Spinal cord (tissue), 10 donors: ENCODE data around the gene CCDC8. TPM values are rescaled to one million over a fixed set of nuclear protein-coding genes. Genes with fewer than 3 reads are reported as not detected.

Experiments used
- DNase-seq, 6 donors: peaks; one replicate each; pipeline versions ENCODE4 v3.0.0 to v3.0.0-alpha.2; 2013 to 2015; ENCODE audit warnings: low spot score in 6 of 6, low read depth in 4 of 6
- H3K27ac ChIP-seq: one replicate; pipeline ENCODE4 v1.5.1; 2013; ENCODE audit warnings: low read depth, low read length, control low read depth
- H3K27me3 ChIP-seq: one replicate; pipeline ENCODE4 v1.6.1; 2013; ENCODE audit warnings: low read length; ENCODE audit not compliant: control insufficient read depth, insufficient read depth
- H3K36me3 ChIP-seq: one replicate; pipeline ENCODE4 v1.6.1; 2013; ENCODE audit warnings: low read length; ENCODE audit not compliant: control insufficient read depth, insufficient read depth
- H3K4me1 ChIP-seq: one replicate; pipeline ENCODE4 v1.6.1; 2013; ENCODE audit warnings: low read length; ENCODE audit not compliant: control insufficient read depth, insufficient read depth
- H3K4me3 ChIP-seq: one replicate; pipeline ENCODE4 v1.5.1; 2013; ENCODE audit warnings: low read depth, low read length, control low read depth
- H3K9me3 ChIP-seq: one replicate; pipeline ENCODE4 v1.6.1; 2013; ENCODE audit warnings: low read length; ENCODE audit not compliant: control insufficient read depth, insufficient read depth
- WGBS: methylation state at CpG from one replicate; pipeline ENCODE4 v1.1.5; 2013; ENCODE audit warnings: missing lambda C conversion rate; ENCODE audit not compliant: insufficient coverage; 5-methylcytosine and 5-hydroxymethylcytosine counted together
- polyA plus RNA-seq, 2 donors: library from polyadenylated mRNA; unstranded; fragments of 120-200 nt; gene quantifications; one replicate each; pipeline ENCODE4 v1.2.1, GENCODE V29; 2013; ENCODE audit not compliant: insufficient read length in 2 of 2
- total RNA-seq, 2 donors: library from RNA; depleted of rRNA in 1 of 2; stranded (reverse); fragments of 120-200 nt in 1 of 2; fragments of >200 nt in 1 of 2; gene quantifications; one replicate each; pipeline versions ENCODE4 v1.2.3 to v1.2.4, GENCODE V29; 2013 to 2014
- donor health status: healthy.

Gene CCDC8
- total and polyA plus RNA-seq, 4 donors: 13.2 to 37.9 (median 15.9) TPM

DNA sequence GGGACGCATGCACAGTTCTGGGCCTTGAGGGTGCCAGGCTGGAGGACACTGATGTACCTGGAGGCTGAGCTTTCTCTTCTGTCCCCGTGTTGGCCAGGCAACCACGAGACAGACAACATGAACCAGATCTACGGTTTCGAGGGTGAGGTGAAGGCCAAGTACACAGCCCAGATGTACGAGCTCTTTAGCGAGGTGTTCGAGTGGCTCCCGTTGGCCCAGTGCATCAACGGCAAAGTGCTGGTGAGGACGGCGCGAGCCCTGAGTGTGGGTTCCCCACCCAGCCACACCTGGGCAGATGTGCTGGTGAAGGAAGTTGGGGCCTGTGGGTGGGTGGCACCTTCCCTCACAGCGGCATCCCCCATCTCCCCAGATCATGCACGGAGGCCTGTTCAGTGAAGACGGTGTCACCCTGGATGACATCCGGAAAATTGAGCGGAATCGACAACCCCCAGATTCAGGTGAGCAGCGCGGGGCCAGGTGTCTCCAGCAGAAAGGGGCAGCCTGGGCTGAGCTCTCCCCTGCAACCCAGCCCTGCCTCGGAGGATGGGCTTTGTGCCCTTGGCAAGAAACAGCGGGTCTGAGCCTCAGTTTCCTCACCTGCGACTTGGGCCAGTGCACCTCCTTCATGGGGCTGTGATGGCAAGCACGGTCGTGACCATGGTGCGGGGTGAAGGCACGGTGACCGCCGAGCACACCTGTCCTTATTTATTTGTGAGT is 26.2 kb downstream of the CCDC8 start:
- no peaks in the 10 kb centered on the region for H3K9me3 ChIP-seq
- no peaks in the 10 kb centered on the region for H3K27me3 ChIP-seq
- H3K36me3 ChIP-seq: peaks cover 94% of the 10 kb centered on the region
- H3K4me1 ChIP-seq: peaks cover 11% of the 10 kb centered on the region
- no peak overlapping the region for H3K4me3 ChIP-seq
- H3K27ac ChIP-seq: no peak overlapping the region
- 94% methylated on average over 29 of the region's 30 CpGs for WGBS
- DNase-seq: no peak

DNA sequence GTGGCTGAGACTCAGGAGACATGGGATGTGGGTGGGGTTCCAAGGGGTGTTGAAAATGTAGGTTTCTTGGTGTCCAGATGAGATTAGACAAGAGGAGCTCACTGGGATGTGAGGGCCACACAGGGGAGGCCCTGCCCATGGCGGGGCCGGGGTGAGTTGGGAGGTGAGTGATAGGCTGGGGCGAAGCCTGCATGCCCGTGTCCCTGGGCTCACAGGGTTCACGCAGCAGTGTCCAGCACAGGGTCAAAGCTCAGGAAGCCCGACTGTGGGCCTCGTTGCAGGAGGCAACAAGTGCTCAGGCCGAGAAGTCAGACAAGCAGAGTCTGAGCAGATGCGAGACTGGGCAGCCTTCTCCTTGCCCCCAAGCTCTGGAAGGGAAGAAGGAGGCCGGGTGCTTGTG is 27.2 kb downstream of the CCDC8 start:
- DNase-seq: no peak
- Histone ChIP-seq H3K36me3 (peaks cover 94% of the 10 kb centered on the region), H3K27me3 (no peaks in the 10 kb centered on the region), H3K9me3 (no peaks in the 10 kb centered on the region), H3K27ac (no peak overlapping the region), H3K4me3 (no peak overlapping the region), H3K4me1 (peaks cover 5% of the 10 kb centered on the region)
- WGBS: 95% methylated on average over 10 of the region's 10 CpGs

DNA sequence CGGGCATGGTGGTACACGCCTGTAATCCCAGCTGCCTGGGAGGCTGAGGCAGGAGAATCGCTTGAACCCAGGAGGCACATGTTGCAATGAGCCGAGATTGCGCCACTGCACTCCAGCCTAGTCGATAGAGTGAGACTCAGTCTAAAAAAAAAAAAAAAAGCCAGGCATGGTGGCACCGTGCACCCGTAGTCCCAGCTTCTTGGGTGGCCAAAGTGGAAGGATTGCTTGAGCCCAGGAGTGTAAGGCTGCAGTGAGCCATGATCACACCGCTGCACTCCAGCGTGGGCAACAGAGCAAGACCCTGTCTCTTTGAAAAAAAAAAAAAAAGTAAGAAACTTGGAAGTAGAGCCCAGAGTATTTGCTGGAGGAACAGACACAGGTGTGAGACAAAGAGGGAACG is 27.7 kb downstream of the CCDC8 start:
- H3K9me3 ChIP-seq: no peaks in the 10 kb centered on the region
- H3K27ac ChIP-seq: no peak overlapping the region
- WGBS: 94% methylated on average over 11 of the region's 11 CpGs
- H3K27me3 ChIP-seq: no peaks in the 10 kb centered on the region
- peaks cover 89% of the 10 kb centered on the region for H3K36me3 ChIP-seq
- no peak for DNase-seq
- no peak overlapping the region for H3K4me3 ChIP-seq
- peaks cover 4% of the 10 kb centered on the region for H3K4me1 ChIP-seq

DNA sequence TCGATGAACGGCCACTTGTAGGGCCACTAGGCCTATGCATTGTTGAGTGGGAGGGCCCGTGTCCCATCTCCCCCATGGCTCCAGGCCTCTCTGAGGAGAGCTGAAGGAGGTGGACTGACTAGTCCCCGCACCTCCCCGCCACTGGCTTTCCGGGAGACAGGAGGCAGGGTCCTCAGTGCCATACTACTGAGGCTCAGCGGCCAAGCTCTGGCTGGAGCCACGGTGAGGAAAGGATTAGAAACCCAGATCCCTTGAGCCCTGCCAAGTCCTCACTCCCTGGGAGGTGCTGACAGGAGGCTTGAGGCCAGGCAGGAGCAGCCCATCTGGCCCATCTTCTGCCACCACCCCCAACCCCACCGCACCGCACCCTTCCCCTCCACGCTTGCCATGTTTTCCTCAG is 29.0 kb downstream of the CCDC8 start:
- Histone ChIP-seq H3K27me3 (no peaks in the 10 kb centered on the region), H3K4me1 (peaks cover 4% of the 10 kb centered on the region), H3K9me3 (no peaks in the 10 kb centered on the region), H3K27ac (no peak overlapping the region), H3K4me3 (no peak overlapping the region), H3K36me3 (peaks cover 83% of the 10 kb centered on the region)
- 98% methylated on average over 10 of the region's 11 CpGs for WGBS
- no peak for DNase-seq

DNA sequence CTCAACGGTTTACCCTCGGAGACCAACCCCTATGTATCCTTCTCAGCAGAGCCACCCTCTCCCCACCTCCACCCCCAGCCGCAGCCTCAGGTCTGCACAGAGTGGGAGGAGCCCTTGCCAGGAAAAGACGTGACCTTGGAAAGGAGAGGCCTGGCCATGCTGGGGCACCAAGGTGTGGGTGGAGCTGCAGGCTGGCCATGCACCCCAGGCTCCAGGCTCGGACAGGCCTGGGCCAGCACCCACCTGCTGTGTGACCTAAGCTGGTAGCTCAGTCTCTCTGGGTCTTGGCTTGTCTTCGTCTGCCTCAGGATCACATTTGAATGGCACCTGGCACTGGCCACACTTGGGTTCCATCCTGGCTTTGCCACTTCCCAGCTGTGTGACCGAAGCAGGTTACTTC is 29.5 kb downstream of the CCDC8 start:
- 90% methylated on average over 4 of the region's 7 CpGs for WGBS
- Histone ChIP-seq H3K4me1 (peaks cover 4% of the 10 kb centered on the region), H3K4me3 (no peak overlapping the region), H3K27ac (no peak overlapping the region), H3K36me3 (peaks cover 82% of the 10 kb centered on the region), H3K9me3 (no peaks in the 10 kb centered on the region), H3K27me3 (no peaks in the 10 kb centered on the region)
- no peak for DNase-seq

DNA sequence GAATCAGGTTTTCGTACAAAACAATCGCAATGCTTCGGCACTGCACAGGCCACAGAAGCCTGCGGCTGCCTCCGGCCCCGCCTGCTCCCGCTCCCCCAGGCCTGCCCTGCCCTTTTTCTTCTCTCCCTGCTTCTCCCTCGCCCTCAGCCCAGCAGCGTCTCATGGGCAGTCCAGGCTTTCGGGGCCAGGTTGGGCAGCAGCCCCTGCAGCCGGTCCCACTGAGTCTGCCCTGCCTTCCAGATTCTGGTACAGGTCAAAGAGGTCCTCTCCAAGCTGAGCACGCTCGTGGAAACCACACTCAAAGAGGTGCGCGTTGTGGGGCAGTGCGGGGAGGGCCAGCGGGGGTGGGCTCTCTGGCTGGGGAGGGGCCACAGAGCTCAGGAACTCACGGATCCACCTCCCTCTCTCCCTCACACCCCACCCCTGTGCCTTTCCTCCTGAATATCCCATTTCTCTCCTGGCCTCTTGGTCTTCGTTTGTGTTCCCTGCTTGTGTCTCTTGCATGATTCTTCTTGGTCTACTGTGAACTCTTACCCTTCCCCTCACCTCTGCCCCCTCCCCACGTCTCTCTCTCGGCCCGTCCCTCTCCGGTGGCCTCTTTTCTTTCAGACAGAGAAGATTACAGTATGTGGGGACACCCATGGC is 30.1 kb downstream of the CCDC8 start:
- DNase-seq: no peak
- Histone ChIP-seq H3K9me3 (no peaks in the 10 kb centered on the region), H3K36me3 (peaks cover 78% of the 10 kb centered on the region), H3K27me3 (no peaks in the 10 kb centered on the region), H3K27ac (no peak overlapping the region), H3K4me1 (peaks cover 4% of the 10 kb centered on the region), H3K4me3 (no peak overlapping the region)
- WGBS: 82% methylated on average over 21 of the region's 23 CpGs

DNA sequence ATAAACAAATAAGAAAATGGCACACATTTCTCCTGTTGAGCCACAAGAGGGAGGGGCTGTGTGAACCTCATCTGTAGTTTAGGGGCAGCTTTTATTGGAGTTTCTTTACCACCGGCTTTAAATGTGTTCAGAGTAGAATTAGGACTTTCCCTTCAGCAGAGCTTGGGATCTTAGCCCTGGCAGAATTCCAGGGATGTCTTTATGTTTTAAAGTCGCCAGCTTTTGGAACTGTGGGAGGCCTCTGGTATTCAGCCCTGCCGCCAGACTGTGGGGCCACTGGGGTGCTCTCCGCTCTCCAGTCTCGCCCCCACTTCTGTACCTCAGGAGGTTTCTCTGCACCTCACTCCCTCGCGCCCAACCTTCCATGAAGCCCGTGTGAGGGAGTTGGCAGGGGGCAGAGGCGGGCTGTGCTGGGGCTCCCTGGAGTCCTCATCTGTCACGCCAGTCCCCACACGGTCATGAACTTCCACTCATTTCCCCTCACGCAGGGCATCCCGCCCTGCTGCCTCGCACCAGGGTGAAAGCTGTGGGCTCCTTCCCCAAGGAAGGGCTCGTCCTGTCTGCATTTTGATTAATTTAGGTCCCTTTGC is 31.5 kb downstream of the CCDC8 start:
- H3K27me3 ChIP-seq: no peaks in the 10 kb centered on the region
- no peaks in the 10 kb centered on the region for H3K9me3 ChIP-seq
- DNase-seq: peak in 1 of 6 donors; percentile 47
- WGBS: 67% methylated on average over 12 of the region's 15 CpGs
- H3K4me3 ChIP-seq: no peak overlapping the region
- peaks cover 4% of the 10 kb centered on the region for H3K4me1 ChIP-seq
- H3K27ac ChIP-seq: no peak overlapping the region
- H3K36me3 ChIP-seq: peaks cover 67% of the 10 kb centered on the region

DNA sequence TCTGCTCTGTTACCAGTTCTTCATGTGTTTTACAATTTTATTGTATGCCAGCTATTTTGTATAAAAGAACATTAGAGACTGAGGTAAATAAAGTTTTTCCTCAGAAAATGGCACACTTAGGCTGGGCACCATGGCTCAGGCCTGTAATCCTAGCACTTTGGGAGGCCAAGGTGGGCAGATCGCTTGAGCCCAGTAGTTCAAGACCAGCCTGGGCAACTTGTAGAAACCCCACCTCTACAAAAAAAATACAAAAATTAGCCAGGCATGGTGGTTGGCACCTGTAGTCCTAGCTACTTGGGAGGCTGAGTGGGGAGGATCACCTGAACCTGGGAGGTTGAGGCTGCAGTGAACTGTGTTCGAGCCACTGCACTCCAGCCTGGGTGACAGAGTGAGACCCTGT is 32.0 kb downstream of the CCDC8 start:
- no peak overlapping the region for H3K4me3 ChIP-seq
- no peak for DNase-seq
- no peaks in the 10 kb centered on the region for H3K27me3 ChIP-seq
- no peak overlapping the region for H3K27ac ChIP-seq
- WGBS: 100% methylated on average over 1 of the region's 2 CpGs
- no peaks in the 10 kb centered on the region for H3K9me3 ChIP-seq
- H3K4me1 ChIP-seq: peaks cover 4% of the 10 kb centered on the region
- peaks cover 67% of the 10 kb centered on the region for H3K36me3 ChIP-seq

DNA sequence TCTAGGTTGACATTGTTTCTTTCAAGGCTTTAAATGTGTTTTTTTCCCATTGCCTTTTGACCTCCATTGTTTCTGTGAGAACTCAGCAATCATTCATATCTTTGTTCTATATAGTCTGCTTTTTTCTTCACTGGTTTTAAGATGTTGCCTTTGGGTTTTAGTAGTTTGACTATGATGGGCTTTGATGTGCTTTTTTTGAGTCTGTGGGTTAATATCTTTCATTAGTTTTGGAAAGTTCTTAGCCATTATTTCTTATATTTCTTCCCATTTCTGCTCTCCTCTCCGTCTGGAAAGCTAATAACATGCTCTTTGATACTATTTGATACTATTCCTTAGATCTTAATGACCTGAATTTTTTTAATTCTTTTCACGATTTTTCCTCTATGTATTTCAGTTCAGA is 32.7 kb downstream of the CCDC8 start:
- Histone ChIP-seq H3K27ac (no peak overlapping the region), H3K36me3 (peaks cover 67% of the 10 kb centered on the region), H3K4me1 (peaks cover 4% of the 10 kb centered on the region), H3K27me3 (no peaks in the 10 kb centered on the region), H3K4me3 (no peak overlapping the region), H3K9me3 (no peaks in the 10 kb centered on the region)
- no peak for DNase-seq
- WGBS: no CpG with 5 or more reads among the region's 2 CpGs

DNA sequence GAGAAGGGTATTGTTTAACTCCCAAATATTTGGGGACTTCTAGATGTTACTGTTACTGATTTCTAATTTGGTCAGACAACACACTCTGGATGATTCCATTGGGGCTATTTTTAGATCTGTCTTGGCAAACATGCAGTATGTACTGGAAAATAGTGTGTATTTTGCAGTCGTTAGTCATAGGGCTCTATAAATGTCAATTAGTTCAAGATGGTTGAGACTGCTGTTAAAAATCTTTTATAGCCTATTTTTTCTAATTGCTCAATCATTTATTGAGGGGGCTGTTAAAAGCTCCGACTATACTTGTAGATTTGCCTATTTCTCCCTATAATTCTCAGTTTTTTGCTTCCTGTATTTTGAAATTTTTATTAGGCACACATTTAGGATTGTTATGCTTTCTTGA is 35.1 kb downstream of the CCDC8 start:
- H3K4me3 ChIP-seq: no peak overlapping the region
- WGBS: no CpG with 5 or more reads among the region's 2 CpGs
- peaks cover 17% of the 10 kb centered on the region for H3K4me1 ChIP-seq
- no peaks in the 10 kb centered on the region for H3K9me3 ChIP-seq
- no peaks in the 10 kb centered on the region for H3K27me3 ChIP-seq
- DNase-seq: peak in 2 of 6 donors; percentile 50 to 58
- H3K36me3 ChIP-seq: peaks cover 65% of the 10 kb centered on the region
- H3K27ac ChIP-seq: no peak overlapping the region
